DLD1 (cell line): ENCODE measurements around the gene MSTN.
"Not testable (repeated sequence)": the region's sequence is repeated elsewhere in the genome, so short reads cannot be mapped to it uniquely, and the experiment has no call there.

ENCODE experiments used
- in situ Hi-C: cut with HindIII; loops from 2 replicates; pipeline ENCODE4 v1.10.0; 2017; ENCODE audit warnings: low sequenced_read_pairs

Gene MSTN

DNA sequence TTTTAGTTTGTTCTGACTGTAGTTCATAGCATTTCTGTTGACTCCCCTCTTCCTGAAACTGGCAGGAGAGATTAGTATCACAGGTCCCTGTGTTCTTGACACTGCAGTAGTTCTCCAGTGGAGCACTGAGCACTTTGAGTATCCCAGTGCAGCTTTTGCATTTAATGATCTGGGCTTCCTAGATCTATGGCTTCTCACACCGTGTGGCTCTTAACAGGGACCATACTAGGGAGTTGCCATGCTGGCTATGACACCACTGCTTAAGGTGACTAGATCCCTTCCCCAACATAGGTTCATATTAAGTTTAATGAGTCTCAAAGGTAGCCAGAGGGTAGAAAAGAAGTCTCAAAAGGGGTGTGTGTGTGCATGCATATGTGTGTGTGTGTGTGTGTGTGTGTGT is 6.2 kb upstream of the MSTN start:
- in situ Hi-C loops = no loop called here

DNA sequence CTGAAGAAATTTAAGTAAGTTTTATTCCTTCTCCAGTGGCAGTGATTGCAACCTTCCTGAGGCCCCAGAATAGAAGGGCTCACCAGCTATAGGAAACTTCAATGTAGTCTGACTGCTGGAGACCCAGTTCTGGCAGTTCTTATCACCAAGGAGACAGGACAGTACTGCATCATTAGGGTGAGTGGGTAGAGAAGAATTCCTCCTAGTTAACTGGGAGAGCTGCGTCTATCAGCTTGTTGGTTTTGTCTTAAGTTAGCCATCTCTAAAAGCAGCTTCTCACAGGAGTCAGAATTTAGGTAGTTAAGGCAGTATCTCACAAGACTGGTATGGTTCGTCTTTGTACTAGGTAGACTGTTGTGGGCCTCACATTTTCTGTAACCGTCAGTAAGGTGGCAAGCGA is 3.3 kb upstream of the MSTN start:
- in situ Hi-C loops = no loop called here

GRCh38 chr2:190063624-190064023 is 1.1 kb upstream of the MSTN start:
- in situ Hi-C loops = no loop called here

DNA sequence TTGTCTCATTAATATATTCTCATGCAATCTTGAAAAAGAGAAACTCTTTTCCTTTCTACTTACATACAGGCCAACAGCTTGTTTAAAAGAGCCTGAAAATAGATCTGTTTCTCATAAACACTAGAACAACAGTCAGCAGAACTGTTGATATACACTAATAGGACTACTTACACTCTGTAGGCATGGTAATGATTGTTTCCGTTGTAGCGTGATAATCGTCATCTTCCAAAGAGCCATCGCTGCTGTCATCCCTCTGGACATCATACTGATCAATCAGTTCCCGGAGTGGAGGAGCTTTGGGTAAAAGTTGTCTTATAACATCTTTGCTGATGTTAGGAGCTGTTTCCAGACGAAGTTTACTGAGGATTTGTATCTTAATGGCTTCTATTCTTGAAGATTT is 476 bp downstream of the MSTN start:
- in situ Hi-C loops = no loop called here

GRCh38 chr2:190060626-190061025 is 1.9 kb downstream of the MSTN start:
- in situ Hi-C loops = no loop called here

DNA sequence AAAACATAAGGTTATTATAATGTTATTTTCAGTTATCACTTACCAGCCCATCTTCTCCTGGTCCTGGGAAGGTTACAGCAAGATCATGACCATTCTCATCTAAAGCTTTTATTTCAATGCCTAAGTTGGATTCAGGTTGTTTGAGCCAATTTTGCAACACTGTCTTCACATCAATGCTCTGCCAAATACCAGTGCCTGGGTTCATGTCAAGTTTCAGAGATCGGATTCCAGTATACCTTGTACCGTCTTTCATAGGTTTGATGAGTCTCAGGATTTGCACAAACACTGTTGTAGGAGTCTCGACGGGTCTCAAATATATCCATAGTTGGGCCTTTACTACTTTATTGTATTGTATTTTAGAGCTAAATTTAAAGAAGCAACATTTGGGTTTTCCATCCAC is 2.5 kb downstream of the MSTN start:
- in situ Hi-C loops = no loop called here

- in situ Hi-C loops = no loop called here
These were observed 9.1 kb downstream of the MSTN start for GRCh38 chr2:190053426-190053825.

DNA sequence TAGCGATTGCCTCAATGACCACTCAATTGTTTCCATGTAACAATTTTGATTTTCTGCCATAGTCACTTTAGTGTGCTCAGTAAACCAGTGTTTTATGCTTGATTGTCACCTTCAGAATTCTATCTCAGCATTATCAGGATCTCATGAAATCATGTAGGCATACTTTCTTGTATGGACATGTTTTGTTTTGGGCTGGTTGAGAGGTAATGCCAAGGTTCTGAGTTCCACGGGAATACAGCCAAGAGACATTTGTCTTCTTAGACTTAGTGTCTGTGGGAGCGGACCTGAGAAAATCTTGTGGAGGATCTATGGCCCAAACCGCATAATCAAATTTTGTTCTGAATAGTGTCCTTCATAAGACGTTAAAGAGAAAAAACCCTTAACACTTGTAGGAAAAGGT is 10.2 kb downstream of the MSTN start:
- in situ Hi-C loops = no loop called here

GRCh38 chr2:190051223-190051622 is 11.3 kb downstream of the MSTN start:
- in situ Hi-C loops = no loop called here

DNA sequence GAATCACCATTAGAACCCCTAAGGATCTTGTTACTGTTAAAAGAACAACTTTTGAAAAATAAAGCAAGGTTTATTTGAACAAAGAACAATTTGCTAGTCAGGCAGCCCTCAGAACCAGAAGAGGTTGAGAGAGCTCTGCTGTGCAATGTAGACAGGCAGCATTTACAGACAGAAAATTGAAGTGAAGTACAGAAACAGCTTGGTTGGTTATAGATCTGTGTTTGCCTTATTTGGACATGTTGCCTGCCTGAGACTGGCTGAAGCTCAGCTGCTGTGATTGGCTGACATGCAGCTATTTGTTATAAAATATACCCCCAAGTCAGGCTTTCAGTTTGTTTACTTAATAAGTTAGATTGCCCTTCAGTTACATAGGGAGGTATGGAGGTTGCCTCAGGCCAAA is 12.5 kb downstream of the MSTN start:
- in situ Hi-C loops = no loop called here

- in situ Hi-C loops = no loop called here
These were observed 17.7 kb downstream of the MSTN start for GRCh38 chr2:190044866-190045265.

GRCh38 chr2:190043441-190043840 is 19.1 kb downstream of the MSTN start:
- in situ Hi-C loops = no loop called here

GRCh38 chr2:190036071-190036470 is 26.5 kb downstream of the MSTN start:
- in situ Hi-C loops = no loop called here

- in situ Hi-C loops = not testable (repeated sequence)
These were observed 28.1 kb downstream of the MSTN start for GRCh38 chr2:190034417-190034816.

DNA sequence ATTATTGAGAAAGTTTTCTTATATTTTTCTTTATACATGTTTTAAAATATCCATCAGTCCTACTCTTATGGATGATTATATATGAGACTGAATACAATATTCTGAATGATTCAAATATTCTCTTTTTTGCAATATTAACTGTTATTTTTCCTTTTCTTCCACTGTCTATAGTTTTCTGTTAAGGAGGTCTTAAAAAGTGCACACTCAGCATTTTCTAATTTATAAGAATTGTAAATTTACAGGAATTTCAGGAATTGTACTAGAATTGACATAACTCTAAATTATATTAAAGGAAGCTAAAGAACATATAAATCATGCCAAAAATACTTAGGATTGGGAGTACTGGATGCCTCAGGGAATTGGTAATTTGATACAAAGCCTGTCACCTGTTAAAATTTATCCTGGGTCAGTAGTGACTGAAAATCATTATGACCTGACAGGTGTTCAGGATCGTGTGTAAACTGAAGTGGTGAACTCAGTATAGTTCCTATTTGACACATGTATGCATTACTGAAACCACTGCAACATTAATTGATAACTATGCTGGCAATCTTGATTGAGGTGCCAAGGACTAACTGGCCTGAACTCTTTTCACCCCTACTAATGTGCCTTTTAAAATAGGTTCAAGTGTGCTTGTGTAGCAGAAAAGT is 30.4 kb downstream of the MSTN start:
- in situ Hi-C loops = no loop called here

DNA sequence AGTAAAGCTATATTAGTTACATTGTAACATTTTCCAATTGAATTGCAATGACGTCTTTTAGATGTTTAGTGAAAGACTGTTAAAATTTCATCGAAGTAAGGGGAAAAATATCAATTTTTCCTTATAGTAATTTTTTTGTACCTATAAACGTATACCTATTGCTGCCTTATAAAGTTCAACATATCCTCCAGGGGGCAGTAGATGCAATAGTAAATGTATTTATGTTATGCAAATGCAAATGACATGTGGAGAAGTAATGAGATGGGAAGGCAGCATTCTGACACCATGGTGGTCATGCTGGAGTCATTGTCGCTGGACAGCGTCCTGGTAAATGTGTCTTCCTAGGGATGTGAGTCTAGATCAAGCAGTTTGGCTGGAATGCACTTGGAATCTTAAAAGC is 38.7 kb downstream of the MSTN start:
- in situ Hi-C loops = no loop called here

- in situ Hi-C loops = no loop called here
These were observed 41.8 kb downstream of the MSTN start for GRCh38 chr2:190020720-190021119.

DNA sequence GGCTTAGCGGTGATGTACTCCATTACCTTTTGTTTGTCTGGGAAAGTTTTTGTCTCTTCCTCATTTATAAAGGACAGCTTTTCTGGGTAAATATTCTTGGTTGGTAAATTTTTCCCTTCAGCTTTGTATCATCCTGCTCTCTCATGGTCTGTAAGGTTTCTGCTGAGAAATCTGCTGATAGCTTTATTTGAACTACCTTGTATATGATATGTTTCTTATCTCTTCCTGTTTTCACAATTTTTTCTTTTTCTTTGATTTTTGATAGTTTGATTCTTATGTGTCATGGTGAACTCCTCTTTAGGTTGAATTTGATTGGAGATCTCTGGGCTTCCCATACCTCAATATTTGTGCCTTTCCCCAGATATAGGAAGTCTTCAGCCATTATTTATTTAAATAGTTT is 44.7 kb downstream of the MSTN start:
- in situ Hi-C loops = no loop called here

GRCh38 chr2:190015969-190016368 is 46.6 kb downstream of the MSTN start:
- in situ Hi-C loops = not testable (repeated sequence)
